GM10266 (cell line): ENCODE results near the gene ABI3BP.

Experiments used
- DNase-seq: peaks from one replicate; pipeline ENCODE4 v3.0.0; 2012; ENCODE audit errors: extremely low spot score
- TF ChIP-seq, protein P1 (sequence below): IDR thresholded peaks from 2 replicates; pipeline ENCODE4 v1.5.1; 2012; ENCODE audit warnings: mild to moderate bottlenecking, low read depth; ENCODE audit not compliant: control insufficient read depth, insufficient read depth; ENCODE audit errors: missing control alignments

ABI3BP gene

DNA sequence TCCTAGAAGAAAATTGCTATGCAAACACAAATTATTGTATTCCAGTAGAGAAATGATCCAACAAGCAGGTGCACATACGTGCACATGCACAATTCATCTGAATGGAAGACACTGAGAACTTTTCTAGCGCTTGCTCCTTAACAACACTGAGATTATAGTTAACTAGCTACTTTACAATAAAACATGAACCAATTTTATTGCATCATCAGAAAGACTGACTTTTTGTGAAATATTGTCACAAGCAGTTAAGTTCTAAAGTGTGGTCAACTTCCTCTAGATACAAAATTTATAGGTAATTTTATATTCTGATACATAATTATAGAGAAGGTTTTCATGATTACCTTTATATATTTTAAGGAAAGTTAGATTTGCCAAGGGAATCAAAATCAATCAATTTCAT lies 135.4 kb downstream of the ABI3BP start:
- TF ChIP-seq, protein P1, sequence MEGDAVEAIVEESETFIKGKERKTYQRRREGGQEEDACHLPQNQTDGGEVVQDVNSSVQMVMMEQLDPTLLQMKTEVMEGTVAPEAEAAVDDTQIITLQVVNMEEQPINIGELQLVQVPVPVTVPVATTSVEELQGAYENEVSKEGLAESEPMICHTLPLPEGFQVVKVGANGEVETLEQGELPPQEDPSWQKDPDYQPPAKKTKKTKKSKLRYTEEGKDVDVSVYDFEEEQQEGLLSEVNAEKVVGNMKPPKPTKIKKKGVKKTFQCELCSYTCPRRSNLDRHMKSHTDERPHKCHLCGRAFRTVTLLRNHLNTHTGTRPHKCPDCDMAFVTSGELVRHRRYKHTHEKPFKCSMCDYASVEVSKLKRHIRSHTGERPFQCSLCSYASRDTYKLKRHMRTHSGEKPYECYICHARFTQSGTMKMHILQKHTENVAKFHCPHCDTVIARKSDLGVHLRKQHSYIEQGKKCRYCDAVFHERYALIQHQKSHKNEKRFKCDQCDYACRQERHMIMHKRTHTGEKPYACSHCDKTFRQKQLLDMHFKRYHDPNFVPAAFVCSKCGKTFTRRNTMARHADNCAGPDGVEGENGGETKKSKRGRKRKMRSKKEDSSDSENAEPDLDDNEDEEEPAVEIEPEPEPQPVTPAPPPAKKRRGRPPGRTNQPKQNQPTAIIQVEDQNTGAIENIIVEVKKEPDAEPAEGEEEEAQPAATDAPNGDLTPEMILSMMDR = no peak
- no peak for DNase-seq

DNA sequence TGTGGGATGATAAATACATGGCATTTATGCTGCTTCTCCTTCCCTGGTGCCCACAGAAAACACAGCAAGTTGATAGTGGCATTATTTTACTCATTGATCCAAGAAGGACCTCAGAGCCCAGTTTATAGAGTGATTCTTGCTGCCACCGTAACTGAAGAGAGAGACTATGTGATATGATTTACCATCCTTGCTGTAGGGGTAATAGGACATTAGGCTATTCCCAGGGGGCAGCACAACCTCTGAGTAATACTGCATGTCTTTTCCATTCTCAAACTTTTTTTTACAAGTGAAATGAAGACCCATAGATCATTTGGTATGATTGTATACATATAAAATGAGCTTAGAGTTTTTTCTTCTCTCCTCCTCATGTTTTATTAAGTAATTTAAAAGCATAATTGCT lies 136.4 kb downstream of the ABI3BP start:
- TF ChIP-seq, protein P1 = no peak
- no peak for DNase-seq

- no peak for DNase-seq
- TF ChIP-seq, protein P1 = no peak
These were observed 140.4 kb downstream of the ABI3BP start for GRCh38 chr3:100852840-100853239.

- no peak for DNase-seq
- TF ChIP-seq, protein P1 = no peak
These were observed 142.5 kb downstream of the ABI3BP start for GRCh38 chr3:100850701-100851100.

GRCh38 chr3:100850156-100850555 lies 143.1 kb downstream of the ABI3BP start:
- DNase-seq = no peak
- TF ChIP-seq, protein P1 = no peak

DNA sequence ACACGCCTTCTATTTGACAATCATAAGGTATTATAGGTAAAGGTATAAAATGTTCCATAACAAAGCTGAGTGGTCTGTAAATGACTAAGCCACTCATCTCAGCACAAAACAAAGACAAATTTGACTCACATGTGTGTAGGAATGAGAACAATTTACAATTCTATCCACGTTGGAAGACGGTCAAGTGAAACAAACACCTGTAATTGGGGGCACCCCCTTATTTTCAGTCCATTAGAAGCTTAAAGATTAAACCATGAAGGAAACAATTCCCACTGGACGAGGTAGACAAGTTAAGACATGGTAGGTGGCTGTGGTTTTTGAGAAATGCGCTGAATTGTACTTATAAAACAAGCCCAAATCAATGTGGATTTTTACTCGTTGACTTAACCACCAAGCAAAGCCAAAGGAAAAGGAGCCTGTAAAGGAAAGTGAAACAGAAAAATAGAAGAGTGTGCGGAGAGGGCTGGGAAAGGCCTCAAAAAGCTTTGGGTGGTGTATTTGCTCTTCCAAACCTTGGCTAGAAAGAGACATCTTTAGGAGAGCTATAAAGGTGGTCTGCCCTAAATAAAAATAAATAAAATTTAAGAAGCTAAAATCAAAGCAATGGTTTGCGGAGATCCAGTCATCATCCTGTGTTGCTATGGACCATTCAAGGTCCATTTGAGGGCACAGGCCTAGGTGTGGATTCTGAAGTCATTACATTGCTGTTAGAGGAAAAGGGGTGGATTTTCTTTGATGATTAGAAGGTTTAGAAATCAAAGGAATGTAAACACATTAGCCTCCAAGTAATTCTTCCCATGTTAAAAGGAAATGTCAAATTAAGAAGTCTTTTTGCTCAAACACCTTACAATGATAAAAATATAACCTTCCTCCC lies 148.9 kb downstream of the ABI3BP start:
- no peak for DNase-seq
- TF ChIP-seq, protein P1 = no peak

DNA sequence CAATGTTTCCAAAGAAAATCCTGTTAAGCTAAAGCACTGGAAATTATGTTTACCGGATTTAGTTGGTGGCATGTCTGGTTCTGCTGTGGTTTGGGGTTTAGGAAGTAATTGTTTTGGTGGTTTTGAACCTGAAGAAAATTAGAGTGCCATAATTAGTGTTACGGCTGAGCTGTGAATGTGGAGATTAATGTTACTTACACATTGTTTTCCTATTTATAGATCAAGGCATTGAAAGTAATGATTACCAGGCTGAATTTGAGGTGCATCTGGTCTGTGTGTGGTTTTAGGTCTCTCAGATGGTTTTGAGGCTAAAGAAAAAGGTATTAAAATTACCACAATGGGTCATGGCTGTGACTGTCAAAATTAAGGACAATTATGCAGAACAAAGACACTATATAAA lies 155.1 kb downstream of the ABI3BP start:
- DNase-seq = no peak
- TF ChIP-seq, protein P1 = no peak
